Neural crest cell (in vitro differentiated cells): Measurements from ENCODE around the gene OR14I1. TPM values are rescaled to one million over a fixed set of nuclear protein-coding genes. Genes with fewer than 3 reads are reported as not detected.
"Not testable (repeated sequence)": the region's sequence is repeated elsewhere in the genome, so short reads cannot be mapped to it uniquely, and the experiment has no call there.

Experiments
- DNase-seq: peaks from one replicate; pipeline ENCODE4 v3.0.0; 2021; ENCODE audit warnings: low read depth, mixed read lengths, low spot score
- H3K27ac Mint-ChIP-seq: one replicate; pipeline ENCODE4 v1.8.0; 2021; ENCODE audit warnings: mild to moderate bottlenecking, mixed read lengths; ENCODE audit not compliant: unreplicated experiment
- H3K27me3 Mint-ChIP-seq: 2 replicates; pipeline ENCODE4 v1.8.0; 2021; ENCODE audit warnings: low read depth, mild to moderate bottlenecking, mixed read lengths
- H3K36me3 Mint-ChIP-seq: 2 replicates; pipeline ENCODE4 v1.8.0; 2021; ENCODE audit warnings: low read depth, mild to moderate bottlenecking, mixed read lengths
- H3K4me1 Mint-ChIP-seq: 2 replicates; pipeline ENCODE4 v1.8.0; 2021; ENCODE audit warnings: mixed read lengths
- H3K4me3 Mint-ChIP-seq: one replicate; pipeline ENCODE4 v1.8.0; 2021; ENCODE audit warnings: mild to moderate bottlenecking, mixed read lengths
- H3K9me3 Mint-ChIP-seq: 2 replicates; pipeline ENCODE4 v1.8.0; 2021; ENCODE audit warnings: mixed read lengths
- total RNA-seq: library from RNA; stranded (reverse); gene quantifications from 2 replicates; pipeline ENCODE4 v1.2.1, GENCODE V29; 2021
- TF ChIP-seq, protein P1 (sequence below): fragments of 200-600 bp; sonication (generic); conservative IDR thresholded peaks from 2 replicates; pipeline ENCODE4 v1.5.0; 2021; ENCODE audit warnings: antibody characterized with exemption, mild to moderate bottlenecking

The OR14I1 gene
- total RNA-seq, 1 donor from 2014 or later, result not detected

DNA sequence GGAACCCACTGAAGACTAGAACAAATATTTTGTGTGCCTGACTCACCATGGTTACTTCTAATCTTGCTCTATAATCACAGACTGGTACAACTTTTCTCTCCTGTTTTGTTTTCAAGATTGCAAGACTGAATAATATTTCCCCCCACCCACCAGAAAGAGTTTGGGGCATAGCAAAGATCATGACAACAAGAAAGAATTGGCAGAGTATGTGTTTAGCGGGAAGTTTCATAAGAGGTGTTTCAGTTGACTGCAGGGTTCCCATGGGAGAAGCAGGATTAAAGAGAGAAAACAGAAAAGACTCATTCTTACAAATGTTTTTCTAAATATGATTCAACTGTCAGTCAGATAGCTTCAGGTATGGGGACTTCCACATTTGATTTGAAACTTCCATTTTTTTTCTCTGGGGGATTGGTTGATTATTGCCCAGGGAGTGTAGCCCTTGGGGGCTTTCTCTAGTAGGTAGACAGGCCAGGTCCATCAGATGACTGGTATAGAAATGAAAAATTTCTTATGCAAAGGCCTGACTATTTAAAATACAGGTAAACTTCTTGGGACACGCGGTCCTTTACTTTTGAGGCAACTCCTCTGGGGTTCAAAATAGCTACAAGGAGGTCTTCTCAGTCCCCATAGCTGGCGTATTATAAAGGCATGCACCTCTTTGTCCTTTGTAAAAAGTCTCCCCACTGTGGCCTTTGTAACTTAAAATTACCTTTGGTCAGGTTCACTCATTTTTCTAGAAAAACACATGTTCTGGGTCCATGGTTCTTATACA, 13.9 kb downstream of the OR14I1 start:
- no peaks in the 10 kb centered on the region for H3K27me3 Mint-ChIP-seq
- no peak for DNase-seq
- no peaks in the 10 kb centered on the region for H3K4me1 Mint-ChIP-seq
- TF ChIP-seq, protein P1, sequence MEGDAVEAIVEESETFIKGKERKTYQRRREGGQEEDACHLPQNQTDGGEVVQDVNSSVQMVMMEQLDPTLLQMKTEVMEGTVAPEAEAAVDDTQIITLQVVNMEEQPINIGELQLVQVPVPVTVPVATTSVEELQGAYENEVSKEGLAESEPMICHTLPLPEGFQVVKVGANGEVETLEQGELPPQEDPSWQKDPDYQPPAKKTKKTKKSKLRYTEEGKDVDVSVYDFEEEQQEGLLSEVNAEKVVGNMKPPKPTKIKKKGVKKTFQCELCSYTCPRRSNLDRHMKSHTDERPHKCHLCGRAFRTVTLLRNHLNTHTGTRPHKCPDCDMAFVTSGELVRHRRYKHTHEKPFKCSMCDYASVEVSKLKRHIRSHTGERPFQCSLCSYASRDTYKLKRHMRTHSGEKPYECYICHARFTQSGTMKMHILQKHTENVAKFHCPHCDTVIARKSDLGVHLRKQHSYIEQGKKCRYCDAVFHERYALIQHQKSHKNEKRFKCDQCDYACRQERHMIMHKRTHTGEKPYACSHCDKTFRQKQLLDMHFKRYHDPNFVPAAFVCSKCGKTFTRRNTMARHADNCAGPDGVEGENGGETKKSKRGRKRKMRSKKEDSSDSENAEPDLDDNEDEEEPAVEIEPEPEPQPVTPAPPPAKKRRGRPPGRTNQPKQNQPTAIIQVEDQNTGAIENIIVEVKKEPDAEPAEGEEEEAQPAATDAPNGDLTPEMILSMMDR, result no peak
- peaks cover 5% of the 10 kb centered on the region for H3K36me3 Mint-ChIP-seq
- no peak overlapping the region for H3K4me3 Mint-ChIP-seq
- H3K9me3 Mint-ChIP-seq, result peaks cover 16% of the 10 kb centered on the region
- no peak overlapping the region for H3K27ac Mint-ChIP-seq

DNA sequence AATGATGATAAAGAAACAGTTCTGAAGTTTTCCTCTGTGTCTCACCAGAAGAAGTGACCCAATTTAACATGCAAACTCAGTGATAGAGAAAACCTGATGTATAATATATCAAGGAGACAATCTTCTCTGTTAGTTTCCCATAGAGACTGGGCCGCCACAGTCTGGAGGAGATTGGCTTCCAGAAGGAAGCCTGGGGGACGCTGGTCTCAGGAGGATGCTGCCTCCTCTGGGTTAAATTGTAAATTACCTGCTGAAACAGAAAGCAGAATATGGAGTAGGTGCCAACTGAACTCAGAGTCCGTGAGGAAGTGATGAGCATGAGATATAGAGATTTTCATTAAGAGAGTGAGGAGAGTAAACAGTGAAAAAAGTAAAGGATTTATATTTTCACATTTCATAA, 15.8 kb downstream of the OR14I1 start:
- peaks cover 5% of the 10 kb centered on the region for H3K36me3 Mint-ChIP-seq
- H3K9me3 Mint-ChIP-seq, result peaks cover 15% of the 10 kb centered on the region
- no peaks in the 10 kb centered on the region for H3K27me3 Mint-ChIP-seq
- H3K27ac Mint-ChIP-seq, result no peak overlapping the region
- H3K4me1 Mint-ChIP-seq, result no peaks in the 10 kb centered on the region
- TF ChIP-seq, protein P1, result no peak
- DNase-seq, result no peak
- no peak overlapping the region for H3K4me3 Mint-ChIP-seq

DNA sequence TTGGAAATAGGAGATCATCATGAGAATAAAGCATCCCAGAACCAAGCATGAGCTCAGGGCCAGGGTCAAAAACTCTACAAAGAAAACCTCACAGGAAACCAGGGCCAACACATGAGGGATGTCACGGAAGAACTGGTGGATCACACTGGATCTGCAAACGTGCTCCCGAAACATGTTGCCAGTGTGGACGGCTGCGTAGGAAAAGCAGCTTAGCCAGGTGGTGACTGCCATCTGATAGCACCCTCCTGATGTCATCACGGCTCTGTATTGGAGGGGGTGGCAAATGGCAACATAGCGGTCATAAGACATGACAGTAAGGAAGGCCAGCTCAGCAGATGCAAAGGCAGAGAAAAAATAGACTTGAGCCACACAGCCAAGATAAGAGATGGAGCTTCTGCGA, 20.9 kb downstream of the OR14I1 start:
- peaks cover 19% of the 10 kb centered on the region for H3K9me3 Mint-ChIP-seq
- no peaks in the 10 kb centered on the region for H3K4me1 Mint-ChIP-seq
- TF ChIP-seq, protein P1, result no peak

DNA sequence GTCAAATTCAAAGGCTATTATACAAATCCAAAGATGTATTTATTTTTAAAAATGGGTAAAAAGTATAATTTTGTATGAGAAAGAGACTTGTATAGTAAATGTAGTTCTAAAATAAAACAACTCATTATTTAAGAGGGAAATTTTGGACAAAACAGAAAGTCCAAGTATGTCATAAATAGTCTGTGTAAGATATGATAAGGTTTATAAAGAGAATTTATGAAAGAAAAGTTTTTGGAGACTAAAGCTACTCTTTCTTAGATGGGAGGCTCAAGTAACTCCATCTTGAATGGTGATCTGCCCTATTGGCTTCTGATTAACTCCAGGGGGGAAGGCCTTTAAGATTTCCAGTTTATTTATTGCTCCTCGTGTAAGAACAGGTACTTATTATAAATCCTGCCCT, 32.6 kb downstream of the OR14I1 start:
- no peaks in the 10 kb centered on the region for H3K36me3 Mint-ChIP-seq
- no peak for DNase-seq
- TF ChIP-seq, protein P1, result no peak
- H3K4me1 Mint-ChIP-seq, result no peaks in the 10 kb centered on the region
- no peaks in the 10 kb centered on the region for H3K27me3 Mint-ChIP-seq
- peaks cover 10% of the 10 kb centered on the region for H3K9me3 Mint-ChIP-seq
- H3K27ac Mint-ChIP-seq, result no peak overlapping the region
- H3K4me3 Mint-ChIP-seq, result no peak overlapping the region

More for the DNA sequence above, 20.9 kb downstream of the OR14I1 start:
- no peak overlapping the region for H3K4me3 Mint-ChIP-seq
- H3K27ac Mint-ChIP-seq, result no peak overlapping the region
- DNase-seq, result no peak
- H3K27me3 Mint-ChIP-seq, result no peaks in the 10 kb centered on the region
- peaks cover 11% of the 10 kb centered on the region for H3K36me3 Mint-ChIP-seq

DNA sequence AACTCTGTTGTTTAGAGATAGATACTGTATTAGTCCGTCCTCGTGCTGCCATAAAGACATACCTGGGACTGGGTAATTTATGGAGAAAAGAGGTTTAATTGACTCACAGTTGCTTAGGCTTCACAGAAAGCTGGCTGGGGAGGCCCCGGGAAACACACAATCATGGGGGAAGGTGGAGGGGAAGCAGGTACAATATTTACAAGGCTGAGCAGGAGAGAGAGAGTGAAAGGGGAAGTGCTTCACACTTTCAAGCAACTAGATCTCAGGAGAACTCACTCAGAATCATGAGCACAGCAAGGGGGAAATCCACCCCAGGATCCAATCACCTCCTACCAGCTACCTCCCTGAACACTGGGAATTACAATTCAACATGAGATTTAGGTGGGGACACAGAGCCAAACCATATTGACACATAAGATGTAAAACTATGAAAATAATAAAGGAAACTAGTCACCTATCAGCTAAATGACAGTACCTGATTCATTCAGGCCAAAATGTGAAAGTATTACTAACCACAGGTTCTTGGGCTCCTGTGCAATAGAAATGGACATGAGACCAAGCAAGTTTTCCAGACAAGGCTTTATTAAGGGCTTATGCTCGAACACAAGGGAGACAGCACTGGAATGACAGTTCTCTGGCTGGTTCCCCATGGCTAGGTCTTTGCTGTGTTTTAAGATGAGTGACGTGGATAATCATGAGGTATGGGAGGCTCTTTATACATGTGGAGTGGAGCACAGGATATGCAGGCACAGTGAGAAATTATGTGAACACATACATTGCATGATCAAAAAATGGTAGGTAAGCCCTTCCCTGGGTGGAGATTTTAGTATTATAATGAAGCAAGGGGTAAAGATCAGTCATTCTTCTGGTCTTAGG, 38.9 kb downstream of the OR14I1 start:
- not testable (repeated sequence) for H3K4me1 Mint-ChIP-seq, H3K27me3 Mint-ChIP-seq, DNase-seq, H3K4me3 Mint-ChIP-seq, H3K36me3 Mint-ChIP-seq, H3K27ac Mint-ChIP-seq
- peaks cover 20% of the 10 kb centered on the region for H3K9me3 Mint-ChIP-seq

DNA sequence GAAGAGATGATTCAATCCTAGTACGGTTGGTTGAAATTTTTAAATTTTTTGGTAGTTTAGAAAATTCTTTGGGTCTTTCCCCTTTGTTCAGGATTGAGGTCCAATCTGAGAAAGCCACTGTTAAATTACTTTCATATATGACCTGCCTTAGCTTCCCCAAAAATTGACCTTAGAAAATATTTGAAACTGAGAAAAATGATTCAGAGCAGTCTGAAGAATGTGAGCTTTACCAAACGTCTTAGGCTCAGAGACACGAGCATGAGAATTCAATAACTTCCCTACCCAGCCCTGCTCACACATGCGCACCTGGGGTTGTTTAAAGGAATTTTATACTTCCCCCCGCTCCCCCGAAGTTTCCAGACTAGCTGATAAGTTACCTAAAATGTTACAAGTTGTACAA, 45.8 kb downstream of the OR14I1 start:
- DNase-seq, H3K4me3 Mint-ChIP-seq, H3K27ac Mint-ChIP-seq, H3K4me1 Mint-ChIP-seq, H3K27me3 Mint-ChIP-seq, H3K36me3 Mint-ChIP-seq: not testable (repeated sequence)
- H3K9me3 Mint-ChIP-seq, result peaks cover 14% of the 10 kb centered on the region

DNA sequence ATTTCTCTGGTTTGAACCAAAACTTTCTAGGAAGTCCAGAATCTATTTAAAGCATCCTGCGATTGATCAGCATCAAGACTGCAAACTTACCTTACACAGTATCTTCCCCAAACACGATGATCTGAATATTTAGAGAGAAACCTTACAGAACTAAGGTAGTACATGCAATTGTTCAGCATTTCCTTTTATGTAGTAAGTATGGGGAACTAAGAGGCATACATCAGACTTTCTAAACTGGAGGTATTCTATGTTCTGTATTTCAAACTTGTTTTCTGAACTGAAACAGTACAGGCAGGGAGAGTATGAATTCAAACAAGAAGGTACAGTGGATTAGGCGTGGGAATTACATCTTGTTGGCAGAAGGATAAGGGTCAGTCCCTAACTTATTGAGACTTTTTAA, 47.2 kb downstream of the OR14I1 start, which contains the start of gene OR2T27:
TSS of gene OR2T27 (minus strand) at position 175 of the 400 bp plus-strand sequence. CDS start 4,644 bp downstream, outside the sequence.
- H3K9me3 Mint-ChIP-seq, H3K36me3 Mint-ChIP-seq, DNase-seq, H3K27ac Mint-ChIP-seq, H3K27me3 Mint-ChIP-seq, H3K4me1 Mint-ChIP-seq, H3K4me3 Mint-ChIP-seq: not testable (repeated sequence)
